Stomach (tissue), 9 donors: ENCODE measurements around the gene LRP6. TPM values are rescaled to one million over a fixed set of nuclear protein-coding genes. Genes with fewer than 3 reads are reported as not detected.
A peak's percentile ranks its signal among the peaks of the same experiment; 100 is the strongest.
"Not testable (repeated sequence)": the region's sequence is repeated elsewhere in the genome, so short reads cannot be mapped to it uniquely, and the experiment has no call there.

Source experiments
- DNase-seq, 2 donors: peaks; one replicate each; pipeline versions ENCODE4 v3.0.0 to v3.0.0-alpha.2; 2013 to 2019
- H3K27ac ChIP-seq, 5 donors: fragments of 200-600 bp in 4 of 5; sonication (generic) in 4 of 5; one replicate each; pipeline ENCODE4 v1.5.1; 2013 to 2019; ENCODE audit warnings: mild to moderate bottlenecking in 1 of 5, moderate library complexity in 1 of 5
- H3K27me3 ChIP-seq, 3 donors: fragments of 200-600 bp; sonication (generic); one replicate each; pipeline ENCODE4 v1.5.1; 2017 to 2019; ENCODE audit warnings: mixed run types in 1 of 3
- H3K36me3 ChIP-seq, 4 donors: fragments of 200-600 bp; sonication (generic); 1 replicate in 3 of 4; 2 replicates in 1 of 4; pipeline ENCODE4 v1.5.1; 2016 to 2019
- H3K4me1 ChIP-seq, 4 donors: fragments of 200-600 bp; sonication (generic); one replicate each; pipeline ENCODE4 v1.5.1; 2016 to 2019
- H3K4me3 ChIP-seq, 4 donors: fragments of 200-600 bp; sonication (generic) in 3 of 4; one replicate each; pipeline ENCODE4 v1.5.1; 2016 to 2019; ENCODE audit warnings: mild to moderate bottlenecking in 1 of 4
- H3K9me3 ChIP-seq, 4 donors: fragments of 200-600 bp; sonication (generic); one replicate each; pipeline ENCODE4 v1.5.1; 2016 to 2019
- EP300 ChIP-seq: sonication (generic); formaldehyde crosslinking; IDR thresholded peaks from one replicate; pipeline ENCODE4 v1.6.1; 2017; ENCODE audit warnings: antibody characterized with exemption
- POLR2A ChIP-seq, 4 donors: fragments of 450-650 bp; IDR thresholded peaks; one replicate each; pipeline ENCODE4 v1.6.1; 2016; ENCODE audit warnings: antibody characterized with exemption in 4 of 4, control low read depth in 2 of 4, mild to moderate bottlenecking in 1 of 4, moderate library complexity in 1 of 4
- POLR2AphosphoS5 ChIP-seq, 3 donors: sonication (generic); formaldehyde crosslinking; IDR thresholded peaks; one replicate each; pipeline ENCODE4 v1.6.1; 2016; ENCODE audit warnings: antibody characterized with exemption in 3 of 3
- WGBS, 5 donors: extraction: QIAGEN DNeasy Blood & Tissue Kit in 3 of 5; methylation state at CpG; one replicate each; pipeline versions ENCODE4 v1.1.5 to v1.1.7; 2013 to 2018; 5-methylcytosine and 5-hydroxymethylcytosine counted together
- intact Hi-C: fragments of 100-400 bp; cut with DNase I; formaldehyde crosslinking; loops from one replicate; pipeline ENCODE4 v1.15.1; 2023; ENCODE audit warnings: low total_unique reads
- polyA plus RNA-seq, 3 donors: library from polyadenylated mRNA; stranded (reverse); fragments of 200-250 nt; gene quantifications; one replicate each; pipeline ENCODE4 v1.2.3, GENCODE V29; 2013
- total RNA-seq, 5 donors: library from RNA; depleted of rRNA; stranded (reverse); fragments of >200 nt; gene quantifications; one replicate each; pipeline versions ENCODE4 v1.1.0 to v1.2.3, GENCODE V29; 2014 to 2016
- TF ChIP-seq, protein P1 (sequence below), 7 experiments: fragments of 450-650 bp in 4 of 7; fragments of 200-600 bp in 3 of 7; sonication (generic) in 3 of 7; IDR thresholded peaks; one replicate each; pipeline ENCODE4 v1.5.1; 2016 to 2019; ENCODE audit warnings: antibody characterized with exemption in 7 of 7, control low read depth in 2 of 7, mild to moderate bottlenecking in 1 of 7
- donor health status: healthy with polysubstance abuse.
- donor health status: Bipolar disorder and iron deficiency.
- donor health status: healthy.

Gene LRP6
- total and polyA plus RNA-seq, 8 donors, result 2.7 to 113 (median 36.8) TPM

GRCh38 chr12:12265571-12266388 is 1.1 kb downstream of the LRP6 start:
- peak in 1 of 2 donors; percentile 51 for DNase-seq
- TF ChIP-seq POLR2AphosphoS5 (IDR thresholded peaks at IDR 0.05) (no peak), EP300 (no peak), POLR2A (IDR thresholded peaks at IDR 0.05) (no peak)
- TF ChIP-seq, protein P1, sequence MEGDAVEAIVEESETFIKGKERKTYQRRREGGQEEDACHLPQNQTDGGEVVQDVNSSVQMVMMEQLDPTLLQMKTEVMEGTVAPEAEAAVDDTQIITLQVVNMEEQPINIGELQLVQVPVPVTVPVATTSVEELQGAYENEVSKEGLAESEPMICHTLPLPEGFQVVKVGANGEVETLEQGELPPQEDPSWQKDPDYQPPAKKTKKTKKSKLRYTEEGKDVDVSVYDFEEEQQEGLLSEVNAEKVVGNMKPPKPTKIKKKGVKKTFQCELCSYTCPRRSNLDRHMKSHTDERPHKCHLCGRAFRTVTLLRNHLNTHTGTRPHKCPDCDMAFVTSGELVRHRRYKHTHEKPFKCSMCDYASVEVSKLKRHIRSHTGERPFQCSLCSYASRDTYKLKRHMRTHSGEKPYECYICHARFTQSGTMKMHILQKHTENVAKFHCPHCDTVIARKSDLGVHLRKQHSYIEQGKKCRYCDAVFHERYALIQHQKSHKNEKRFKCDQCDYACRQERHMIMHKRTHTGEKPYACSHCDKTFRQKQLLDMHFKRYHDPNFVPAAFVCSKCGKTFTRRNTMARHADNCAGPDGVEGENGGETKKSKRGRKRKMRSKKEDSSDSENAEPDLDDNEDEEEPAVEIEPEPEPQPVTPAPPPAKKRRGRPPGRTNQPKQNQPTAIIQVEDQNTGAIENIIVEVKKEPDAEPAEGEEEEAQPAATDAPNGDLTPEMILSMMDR (IDR thresholded peaks at IDR 0.05), result no peak
- no peaks in the 10 kb centered on the region for H3K36me3 ChIP-seq
- no peaks in the 10 kb centered on the region for H3K9me3 ChIP-seq
- 2 to 4% (median 3%) methylated on average over 25 of the region's 25 CpGs for WGBS, 5 donors
- H3K4me1 ChIP-seq, result peaks cover 11 to 38% (median 23%) of the 10 kb centered on the region in 4 donors
- intact Hi-C loops, result no loop called here
- H3K27ac ChIP-seq, result peak overlapping the region; percentile 97 to 99 (median 98)
- H3K27me3 ChIP-seq, result peaks cover 0 to 17% (median 0%) of the 10 kb centered on the region in 3 donors
- H3K4me3 ChIP-seq, result peak overlapping the region; percentile 66 to 88 (median 78)

- Histone ChIP-seq H3K27me3 (peaks cover 0 to 17% (median 0%) of the 10 kb centered on the region in 3 donors), H3K36me3 (no peaks in the 10 kb centered on the region), H3K4me1 (peaks cover 11 to 38% (median 23%) of the 10 kb centered on the region in 4 donors), H3K4me3 (peak overlapping the region; percentile 66 to 88 (median 78)), H3K27ac (peak overlapping the region in 4 of 5 donors; percentile 97 to 99 (median 98)), H3K9me3 (no peaks in the 10 kb centered on the region)
- no peak for DNase-seq
- WGBS, 5 donors, result 20 to 37% (median 21%) methylated on average over 3 of the region's 3 CpGs
- TF ChIP-seq, protein P1 (IDR thresholded peaks at IDR 0.05), result no peak
- TF ChIP-seq POLR2AphosphoS5 (IDR thresholded peaks at IDR 0.05) (no peak), EP300 (no peak), POLR2A (IDR thresholded peaks at IDR 0.05) (no peak)
- intact Hi-C loops, result no loop called here
Observed at GRCh38 chr12:12265035-12265434, 1.8 kb downstream of the LRP6 start.

- 30 to 52% (median 37%) methylated on average over 2 of the region's 2 CpGs for WGBS, 5 donors
- Histone ChIP-seq H3K27ac (peak overlapping the region in 1 of 5 donors; percentile 19), H3K9me3 (no peaks in the 10 kb centered on the region), H3K4me1 (peaks cover 11 to 38% (median 23%) of the 10 kb centered on the region in 4 donors), H3K36me3 (no peaks in the 10 kb centered on the region), H3K4me3 (peak overlapping the region in 1 of 4 donors; percentile 2), H3K27me3 (peaks cover 0 to 17% (median 0%) of the 10 kb centered on the region in 3 donors)
- intact Hi-C loops, result no loop called here
- TF ChIP-seq POLR2A (IDR thresholded peaks at IDR 0.05) (no peak), POLR2AphosphoS5 (IDR thresholded peaks at IDR 0.05) (no peak), EP300 (no peak)
- TF ChIP-seq, protein P1 (IDR thresholded peaks at IDR 0.05), result no peak
- DNase-seq, result no peak
Observed at GRCh38 chr12:12263909-12264308, 2.9 kb downstream of the LRP6 start.

GRCh38 chr12:12256291-12256757 is 10.5 kb downstream of the LRP6 start:
- H3K27me3 ChIP-seq, H3K27ac ChIP-seq, DNase-seq, H3K36me3 ChIP-seq, H3K9me3 ChIP-seq, H3K4me3 ChIP-seq, intact Hi-C loops: not testable (repeated sequence)
- H3K4me1 ChIP-seq, result peaks cover 0 to 21% (median 8%) of the 10 kb centered on the region in 4 donors
- 89 to 98% (median 92%) methylated on average over 6 of the region's 6 CpGs for WGBS, 5 donors
